T-helper 2 cell treated with Interferon-gamma antibody and Interleukin-4, amounts not matched to agents 5 μg/mL and 100 μg/mL, for 36 hours (primary cell): ENCODE measurements around the gene GRB7.
A peak's percentile ranks its signal among the peaks of the same experiment; 100 is the strongest.
"Not testable (repeated sequence)": the region's sequence is repeated elsewhere in the genome, so short reads cannot be mapped to it uniquely, and the experiment has no call there.

ENCODE experiments used
- DNase-seq: peaks from one replicate; pipeline ENCODE4 v3.0.0; 2021; ENCODE audit warnings: low spot score
- H3K27ac Mint-ChIP-seq: one replicate; pipeline ENCODE4 v1.8.0; 2021; ENCODE audit warnings: mild to moderate bottlenecking, mixed read lengths
- H3K27me3 Mint-ChIP-seq: one replicate; pipeline ENCODE4 v1.8.0; 2021; ENCODE audit warnings: low read depth, mixed read lengths
- H3K36me3 Mint-ChIP-seq: one replicate; pipeline ENCODE4 v1.8.0; 2021; ENCODE audit warnings: low read depth, mixed read lengths
- H3K4me1 Mint-ChIP-seq: one replicate; pipeline ENCODE4 v1.8.0; 2021; ENCODE audit warnings: low read depth, mixed read lengths
- H3K4me3 Mint-ChIP-seq: one replicate; pipeline ENCODE4 v1.8.0; 2022; ENCODE audit warnings: mild to moderate bottlenecking, moderate library complexity, mixed read lengths
- H3K9me3 Mint-ChIP-seq: one replicate; pipeline ENCODE4 v1.8.0; 2021; ENCODE audit warnings: mixed read lengths

GRB7 gene

DNA sequence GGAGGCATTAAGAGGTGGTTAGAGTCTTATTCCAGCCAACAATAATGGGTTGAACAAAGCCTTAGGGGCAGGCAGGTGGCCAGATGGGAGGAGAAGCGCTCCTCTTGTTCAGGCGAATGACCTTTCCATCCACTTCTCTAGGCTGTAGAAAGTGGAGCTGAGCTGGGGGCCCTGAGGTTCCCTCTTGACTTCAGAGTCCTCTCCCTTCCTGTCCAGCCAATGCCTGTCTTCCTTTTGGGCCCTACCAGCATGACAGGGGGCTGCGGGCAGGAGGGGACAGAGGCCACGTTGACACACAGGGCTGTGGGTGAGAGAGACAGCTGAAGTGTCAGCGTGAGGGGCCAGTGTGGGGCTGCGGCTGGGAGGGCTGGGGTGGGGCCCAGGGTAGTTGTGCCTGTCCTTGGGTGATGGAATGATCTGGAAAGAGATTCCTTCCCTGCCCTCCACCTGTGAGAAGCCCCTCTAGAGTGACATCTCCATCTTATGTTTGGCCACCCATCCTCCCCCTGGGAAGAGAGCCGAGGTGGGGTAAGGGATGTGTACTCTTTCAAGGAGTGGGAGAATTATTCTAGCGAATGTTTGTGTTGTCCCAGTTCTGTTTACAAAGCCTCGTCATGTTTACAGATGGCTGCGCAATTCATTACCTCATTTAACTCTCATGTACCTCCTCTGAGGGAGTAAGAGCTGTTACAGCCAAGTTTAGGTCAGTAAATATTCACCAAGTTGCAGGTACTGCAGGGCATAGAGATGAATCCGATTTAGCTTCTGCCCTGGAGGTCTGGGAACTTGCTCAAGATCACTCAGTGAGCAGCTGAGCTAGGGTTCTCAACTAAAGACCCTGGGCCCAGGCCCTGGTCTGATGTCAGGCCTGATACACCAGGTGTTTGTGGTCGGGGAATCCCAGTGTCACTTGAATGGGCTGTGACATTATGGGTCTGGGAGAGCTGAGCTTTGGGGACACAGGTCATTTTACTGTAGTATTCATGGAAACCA, 34.5 kb upstream of the GRB7 start:
- Mint-ChIP-seq H3K4me1 (peaks cover 18% of the 10 kb centered on the region), H3K9me3 (no peaks in the 10 kb centered on the region), H3K4me3 (no peak overlapping the region), H3K36me3 (no peaks in the 10 kb centered on the region), H3K27me3 (peaks cover 38% of the 10 kb centered on the region), H3K27ac (no peak overlapping the region)
- no peak for DNase-seq

DNA sequence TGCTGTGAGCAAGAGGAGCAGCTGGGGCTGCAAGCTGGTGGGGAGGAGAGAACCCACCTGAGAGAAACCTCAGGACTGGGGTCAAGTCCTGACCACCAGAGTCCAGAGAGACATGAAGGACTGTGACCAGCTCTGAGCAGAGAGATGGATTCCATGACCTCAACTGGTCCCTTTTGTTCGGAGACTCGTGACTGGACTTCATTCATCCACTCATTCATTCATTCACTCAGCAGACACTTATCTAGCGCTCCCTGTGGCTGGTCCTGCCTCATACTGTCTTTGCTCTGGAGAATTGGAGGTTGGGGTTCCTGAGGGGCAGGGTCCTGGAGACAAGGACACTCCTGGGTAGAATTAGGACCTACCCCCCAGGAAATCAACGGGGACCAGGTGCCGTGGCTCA, 33.8 kb upstream of the GRB7 start:
- Mint-ChIP-seq H3K27ac (no peak overlapping the region), H3K27me3 (peaks cover 36% of the 10 kb centered on the region), H3K36me3 (no peaks in the 10 kb centered on the region), H3K4me3 (no peak overlapping the region), H3K9me3 (no peaks in the 10 kb centered on the region), H3K4me1 (peaks cover 18% of the 10 kb centered on the region)
- no peak for DNase-seq

DNA sequence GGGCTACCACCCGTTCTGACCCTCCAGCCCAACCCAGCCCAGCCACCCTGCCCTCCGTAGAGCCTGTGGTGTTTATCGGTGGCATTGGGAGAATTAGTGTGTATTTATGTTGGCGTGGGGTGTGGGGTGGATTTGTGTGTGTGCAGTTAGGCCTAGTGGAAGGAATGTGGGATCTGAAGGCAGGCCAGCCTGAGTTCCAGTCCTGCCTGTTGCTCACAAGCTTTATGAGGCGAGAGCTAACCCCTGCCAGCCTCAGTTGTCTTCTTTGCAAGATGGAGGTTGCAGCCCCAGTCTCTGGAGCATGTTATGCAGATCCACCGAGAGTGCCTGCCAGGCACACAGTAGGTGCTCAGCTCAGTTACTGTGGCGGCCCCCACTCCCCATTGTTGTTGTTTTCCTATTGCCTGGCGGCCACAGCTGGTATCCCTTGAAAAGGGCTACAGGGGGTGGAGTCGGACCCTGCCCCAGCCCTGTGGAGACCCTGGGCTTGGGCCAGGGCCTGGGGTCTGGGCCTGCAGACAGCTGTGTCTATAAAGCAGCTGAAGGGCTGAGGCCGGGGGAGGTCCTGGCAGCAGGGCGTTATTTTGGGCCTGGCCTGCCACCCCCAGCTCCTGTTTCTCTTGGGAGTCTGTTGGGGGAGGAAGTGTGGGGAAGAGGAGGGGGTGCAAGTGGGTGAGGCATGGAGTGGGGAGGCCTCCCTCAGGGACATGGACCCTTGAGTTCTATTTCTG, 32.8 kb upstream of the GRB7 start:
- H3K4me1 Mint-ChIP-seq, result peaks cover 14% of the 10 kb centered on the region
- H3K36me3 Mint-ChIP-seq, result no peaks in the 10 kb centered on the region
- H3K4me3 Mint-ChIP-seq, result no peak overlapping the region
- H3K27ac Mint-ChIP-seq, result peak overlapping the region; percentile 6
- H3K27me3 Mint-ChIP-seq, result peaks cover 26% of the 10 kb centered on the region
- no peaks in the 10 kb centered on the region for H3K9me3 Mint-ChIP-seq
- no peak for DNase-seq

DNA sequence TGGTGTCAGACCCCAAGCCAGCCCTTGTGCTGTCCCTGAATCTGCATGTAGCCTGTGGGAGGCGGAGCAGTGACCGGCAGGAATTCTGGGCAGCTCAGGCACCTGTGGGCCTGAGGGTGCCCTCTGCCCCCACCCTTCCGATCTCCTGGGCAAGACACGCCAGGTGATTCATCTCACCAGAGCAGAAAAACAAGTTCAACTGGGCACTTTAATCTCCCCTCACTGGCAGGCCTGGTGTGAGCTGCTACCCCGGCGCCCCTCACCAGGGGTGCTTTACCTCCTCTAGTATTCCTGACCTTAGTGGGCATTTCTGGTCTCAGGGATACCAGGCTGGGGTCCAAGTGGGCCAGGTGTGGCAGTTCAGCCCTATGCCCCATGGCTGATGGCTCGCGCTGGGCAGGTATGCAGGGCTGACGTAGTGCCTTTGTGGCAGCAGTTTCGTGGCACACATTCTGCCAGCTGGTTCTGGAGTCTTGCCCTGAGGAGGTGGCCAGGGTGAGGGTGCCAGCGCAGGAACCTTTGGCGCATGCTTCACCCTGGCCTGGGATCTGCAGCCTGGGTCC, 31.9 kb upstream of the GRB7 start:
- Mint-ChIP-seq H3K4me1 (peaks cover 12% of the 10 kb centered on the region), H3K36me3 (no peaks in the 10 kb centered on the region), H3K9me3 (no peaks in the 10 kb centered on the region), H3K27ac (no peak overlapping the region), H3K4me3 (no peak overlapping the region), H3K27me3 (peaks cover 21% of the 10 kb centered on the region)
- no peak for DNase-seq

DNA sequence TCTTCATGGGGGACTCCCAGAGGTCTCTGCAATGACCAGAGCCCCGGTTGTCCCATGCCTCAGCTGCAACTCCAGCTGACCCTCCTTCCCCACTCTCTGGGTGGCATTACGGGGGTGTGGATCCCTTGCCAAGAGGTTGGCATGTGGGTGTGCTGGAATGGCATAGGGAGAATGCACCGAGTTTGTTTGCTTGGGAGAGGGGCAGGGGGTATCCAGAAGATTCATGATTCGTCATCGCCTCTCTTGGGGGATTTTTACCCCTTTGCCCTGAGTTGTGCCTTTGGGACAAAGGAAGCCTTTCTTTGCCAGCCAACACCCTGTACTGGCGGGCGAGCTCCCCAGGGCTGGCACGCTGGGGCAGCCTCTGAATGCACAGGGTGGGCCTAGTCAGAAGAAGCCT, 31.4 kb upstream of the GRB7 start:
- no peak overlapping the region for H3K27ac Mint-ChIP-seq
- H3K4me1 Mint-ChIP-seq, result peaks cover 11% of the 10 kb centered on the region
- no peak overlapping the region for H3K4me3 Mint-ChIP-seq
- peaks cover 16% of the 10 kb centered on the region for H3K27me3 Mint-ChIP-seq
- H3K36me3 Mint-ChIP-seq, result no peaks in the 10 kb centered on the region
- H3K9me3 Mint-ChIP-seq, result no peaks in the 10 kb centered on the region
- no peak for DNase-seq

DNA sequence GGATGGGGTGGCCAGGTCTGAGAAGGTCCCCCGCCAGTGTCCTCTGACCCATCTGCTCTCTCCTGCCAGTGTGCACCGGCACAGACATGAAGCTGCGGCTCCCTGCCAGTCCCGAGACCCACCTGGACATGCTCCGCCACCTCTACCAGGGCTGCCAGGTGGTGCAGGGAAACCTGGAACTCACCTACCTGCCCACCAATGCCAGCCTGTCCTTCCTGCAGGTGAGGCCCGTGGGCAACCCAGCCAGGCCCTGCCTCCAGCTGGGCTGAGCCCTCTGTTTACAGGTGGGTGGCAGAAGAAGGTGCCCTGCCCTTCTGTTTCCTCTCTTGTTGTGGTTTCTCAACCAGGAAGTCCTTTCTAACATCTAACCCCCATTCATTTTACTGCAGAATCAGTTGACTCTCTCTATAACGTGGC, 30.8 kb upstream of the GRB7 start:
- Mint-ChIP-seq H3K36me3 (no peaks in the 10 kb centered on the region), H3K9me3 (no peaks in the 10 kb centered on the region), H3K27ac (peak overlapping the region; percentile 71), H3K4me1 (peaks cover 11% of the 10 kb centered on the region), H3K27me3 (peaks cover 11% of the 10 kb centered on the region), H3K4me3 (no peak overlapping the region)
- DNase-seq, result no peak

DNA sequence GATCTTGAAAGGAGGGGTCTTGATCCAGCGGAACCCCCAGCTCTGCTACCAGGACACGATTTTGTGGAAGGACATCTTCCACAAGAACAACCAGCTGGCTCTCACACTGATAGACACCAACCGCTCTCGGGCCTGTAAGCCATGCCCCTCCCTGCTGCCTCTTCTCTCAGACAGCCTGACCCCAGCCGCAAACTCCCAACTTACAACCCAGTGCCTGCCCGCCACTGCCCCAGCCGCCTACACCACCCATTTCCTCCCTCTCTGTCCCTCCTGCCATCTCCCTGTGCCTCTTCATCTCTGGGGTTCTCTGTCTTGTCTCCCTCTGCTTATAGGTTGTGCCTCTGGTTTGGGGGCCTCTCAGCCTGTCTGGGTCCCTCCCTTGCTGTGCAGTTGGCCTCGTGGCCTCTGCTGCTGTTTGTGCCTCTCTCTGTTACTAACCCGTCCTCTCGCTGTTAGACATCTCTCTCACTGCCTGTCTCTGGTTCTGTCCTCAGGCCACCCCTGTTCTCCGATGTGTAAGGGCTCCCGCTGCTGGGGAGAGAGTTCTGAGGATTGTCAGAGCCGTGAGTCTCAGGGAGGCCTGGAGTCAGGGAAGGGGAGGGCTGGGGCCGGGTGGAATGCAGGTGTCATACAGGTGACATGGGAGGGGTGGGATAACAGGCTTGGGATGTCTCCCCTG, 28.3 kb upstream of the GRB7 start:
- DNase-seq, result no peak
- H3K4me1 Mint-ChIP-seq, result peaks cover 7% of the 10 kb centered on the region

DNA sequence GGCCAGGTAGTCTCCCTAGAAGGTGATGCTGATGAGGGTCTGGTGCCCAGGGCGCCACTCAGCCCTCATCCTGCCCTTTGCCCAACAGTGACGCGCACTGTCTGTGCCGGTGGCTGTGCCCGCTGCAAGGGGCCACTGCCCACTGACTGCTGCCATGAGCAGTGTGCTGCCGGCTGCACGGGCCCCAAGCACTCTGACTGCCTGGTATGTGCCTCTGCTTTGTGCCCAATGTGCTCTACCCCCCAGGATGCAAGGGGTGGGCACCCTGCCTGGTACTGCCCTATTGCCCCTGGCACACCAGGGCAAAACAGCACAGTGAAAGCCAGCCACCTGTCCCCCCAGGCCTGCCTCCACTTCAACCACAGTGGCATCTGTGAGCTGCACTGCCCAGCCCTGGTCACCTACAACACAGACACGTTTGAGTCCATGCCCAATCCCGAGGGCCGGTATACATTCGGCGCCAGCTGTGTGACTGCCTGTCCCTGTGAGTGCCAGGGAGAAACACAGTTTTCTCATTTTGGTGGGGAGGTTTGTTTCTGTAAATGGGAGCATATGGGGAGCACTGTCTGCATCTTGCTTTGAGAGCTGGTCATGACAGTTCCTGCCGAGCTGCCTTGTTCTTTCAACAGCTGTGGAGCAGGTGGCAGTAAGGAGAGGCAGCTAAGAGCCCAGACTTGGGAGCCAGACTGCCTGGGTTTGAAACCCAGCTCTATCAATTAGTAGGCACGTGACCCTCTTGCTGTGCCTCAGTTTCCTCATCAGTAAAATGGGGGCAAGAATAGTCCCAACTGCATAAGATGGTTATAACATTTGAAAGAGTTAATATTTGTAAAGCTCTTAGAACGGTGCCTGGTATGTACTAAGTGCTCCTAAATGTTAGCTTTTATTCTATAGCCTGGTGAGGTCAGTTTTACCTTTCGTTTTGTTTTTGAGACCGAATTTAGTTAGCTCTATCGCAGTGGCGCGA, 27.5 kb upstream of the GRB7 start:
- H3K4me1 Mint-ChIP-seq, result peaks cover 7% of the 10 kb centered on the region
- no peak overlapping the region for H3K4me3 Mint-ChIP-seq
- no peaks in the 10 kb centered on the region for H3K9me3 Mint-ChIP-seq
- H3K36me3 Mint-ChIP-seq, result no peaks in the 10 kb centered on the region
- no peaks in the 10 kb centered on the region for H3K27me3 Mint-ChIP-seq
- H3K27ac Mint-ChIP-seq, result no peak overlapping the region
- DNase-seq, result no peak

More for the DNA sequence above, 28.3 kb upstream of the GRB7 start:
- no peaks in the 10 kb centered on the region for H3K36me3 Mint-ChIP-seq
- no peaks in the 10 kb centered on the region for H3K9me3 Mint-ChIP-seq
- H3K4me3 Mint-ChIP-seq, result no peak overlapping the region
- H3K27me3 Mint-ChIP-seq, result no peaks in the 10 kb centered on the region
- no peak overlapping the region for H3K27ac Mint-ChIP-seq

DNA sequence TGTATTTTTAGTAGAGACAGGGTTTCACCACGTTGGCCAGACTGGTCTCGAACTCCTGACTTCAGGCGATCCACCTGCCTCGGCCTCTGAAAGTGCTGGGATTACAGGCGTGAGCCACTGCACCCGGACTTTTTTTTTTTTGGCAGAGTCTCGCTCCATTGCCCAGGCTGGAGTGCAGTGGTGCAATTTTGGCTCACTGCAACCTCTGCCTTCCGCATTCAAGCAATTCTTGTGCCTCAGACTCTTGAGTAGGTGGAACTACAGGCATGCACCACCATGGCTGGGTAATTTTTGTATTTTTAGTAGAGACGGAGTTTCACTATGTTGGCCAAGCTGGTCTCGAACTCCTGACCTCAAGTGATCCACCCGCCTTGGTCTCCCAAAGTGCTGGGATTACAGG, 26.7 kb upstream of the GRB7 start:
- not testable (repeated sequence) for DNase-seq, H3K27ac Mint-ChIP-seq, H3K27me3 Mint-ChIP-seq, H3K4me3 Mint-ChIP-seq, H3K36me3 Mint-ChIP-seq, H3K4me1 Mint-ChIP-seq, H3K9me3 Mint-ChIP-seq

DNA sequence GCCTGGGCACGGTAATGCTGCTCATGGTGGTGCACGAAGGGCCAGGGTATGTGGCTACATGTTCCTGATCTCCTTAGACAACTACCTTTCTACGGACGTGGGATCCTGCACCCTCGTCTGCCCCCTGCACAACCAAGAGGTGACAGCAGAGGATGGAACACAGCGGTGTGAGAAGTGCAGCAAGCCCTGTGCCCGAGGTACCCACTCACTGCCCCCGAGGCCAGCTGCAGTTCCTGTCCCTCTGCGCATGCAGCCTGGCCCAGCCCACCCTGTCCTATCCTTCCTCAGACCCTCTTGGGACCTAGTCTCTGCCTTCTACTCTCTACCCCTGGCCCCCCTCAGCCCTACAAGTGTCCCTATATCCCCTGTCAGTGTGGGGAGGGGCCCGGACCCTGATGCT, 25.9 kb upstream of the GRB7 start:
- peaks cover 5% of the 10 kb centered on the region for H3K4me1 Mint-ChIP-seq
- no peak for DNase-seq
- H3K4me3 Mint-ChIP-seq, result no peak overlapping the region
- no peak overlapping the region for H3K27ac Mint-ChIP-seq
- H3K36me3 Mint-ChIP-seq, result no peaks in the 10 kb centered on the region
- H3K9me3 Mint-ChIP-seq, result no peaks in the 10 kb centered on the region
- no peaks in the 10 kb centered on the region for H3K27me3 Mint-ChIP-seq

DNA sequence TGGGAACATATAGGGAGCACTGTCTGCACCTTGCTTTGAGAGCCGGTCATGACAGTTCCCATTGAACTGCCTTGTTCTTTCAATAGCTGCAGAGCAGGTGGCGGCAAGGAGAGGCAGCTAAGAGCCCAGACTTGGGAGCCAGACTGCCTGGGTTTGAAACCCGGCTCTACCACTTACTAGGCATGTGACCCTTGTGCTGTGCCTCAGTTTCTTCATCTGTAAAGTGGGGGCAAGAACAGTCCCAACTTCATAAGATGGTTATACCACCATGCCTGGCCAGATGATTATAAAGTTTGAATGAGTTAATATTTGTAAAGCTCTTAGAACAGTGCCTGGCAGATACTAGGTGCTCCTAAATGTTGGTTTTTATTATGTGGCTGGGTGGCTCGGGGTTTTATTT, 23.5 kb upstream of the GRB7 start:
- no peak overlapping the region for H3K4me3 Mint-ChIP-seq
- no peaks in the 10 kb centered on the region for H3K4me1 Mint-ChIP-seq
- H3K9me3 Mint-ChIP-seq, result no peaks in the 10 kb centered on the region
- H3K36me3 Mint-ChIP-seq, result no peaks in the 10 kb centered on the region
- H3K27ac Mint-ChIP-seq, result no peak overlapping the region
- no peaks in the 10 kb centered on the region for H3K27me3 Mint-ChIP-seq
- no peak for DNase-seq

DNA sequence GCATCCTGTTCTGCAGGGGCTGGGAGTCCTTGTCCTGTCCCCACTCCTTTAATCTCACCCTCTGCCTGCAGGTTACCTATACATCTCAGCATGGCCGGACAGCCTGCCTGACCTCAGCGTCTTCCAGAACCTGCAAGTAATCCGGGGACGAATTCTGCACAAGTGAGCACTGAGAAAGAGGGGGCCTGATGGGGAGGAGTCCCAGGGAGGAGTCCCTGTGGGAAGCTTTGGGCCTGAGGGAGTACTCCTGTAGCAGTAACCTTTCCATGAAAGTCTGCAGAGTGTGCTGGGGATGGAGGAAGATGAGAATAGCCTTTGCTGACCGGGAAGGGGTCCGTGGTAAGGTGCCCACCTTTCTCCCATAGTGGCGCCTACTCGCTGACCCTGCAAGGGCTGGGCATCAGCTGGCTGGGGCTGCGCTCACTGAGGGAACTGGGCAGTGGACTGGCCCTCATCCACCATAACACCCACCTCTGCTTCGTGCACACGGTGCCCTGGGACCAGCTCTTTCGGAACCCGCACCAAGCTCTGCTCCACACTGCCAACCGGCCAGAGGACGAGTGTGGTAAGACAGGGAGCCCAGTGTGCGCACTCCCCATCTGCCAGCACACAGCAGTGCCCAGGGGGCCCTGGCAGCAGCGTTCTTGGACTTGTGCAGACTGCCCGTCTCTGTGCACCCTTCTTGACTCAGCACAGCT, 22.2 kb upstream of the GRB7 start:
- Mint-ChIP-seq H3K9me3 (no peaks in the 10 kb centered on the region), H3K4me3 (no peak overlapping the region), H3K4me1 (no peaks in the 10 kb centered on the region), H3K36me3 (no peaks in the 10 kb centered on the region), H3K27ac (no peak overlapping the region), H3K27me3 (no peaks in the 10 kb centered on the region)
- DNase-seq, result no peak
